ENCODE results near the gene DAZAP1. TPM values are rescaled to one million over a fixed set of nuclear protein-coding genes. Genes with fewer than 3 reads are reported as not detected.

Gene DAZAP1
- total RNA-seq, 1 experiment from 2014 or later: 144 TPM

DNA sequence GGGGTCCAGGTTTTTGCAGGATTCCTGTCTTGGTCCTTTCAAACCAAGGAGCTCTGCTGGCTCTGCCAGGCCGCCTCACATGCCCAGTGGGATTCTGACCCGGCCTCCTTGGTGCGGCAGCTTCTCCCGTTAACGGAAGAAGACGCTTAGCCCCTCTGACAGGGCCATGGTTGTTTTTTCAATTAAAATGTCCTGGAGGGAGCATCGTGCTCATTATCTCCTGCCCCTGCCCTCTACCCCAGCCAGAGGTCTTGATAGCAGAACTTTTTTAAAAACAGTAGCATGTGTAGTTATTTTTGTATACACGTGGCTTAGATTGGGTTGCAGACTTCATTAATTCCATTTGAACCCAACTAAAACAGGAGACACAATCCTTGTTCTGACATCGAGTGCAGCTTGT is 19.4 kb downstream of the DAZAP1 start:
- no peaks in the 10 kb centered on the region for H3K79me2 ChIP-seq (ENCODE audit: low read depth)
- TF ChIP-seq CTCF (conservative IDR thresholded peaks at IDR 0.05) (no peak), EZH2 (IDR thresholded peaks at IDR 0.05; ENCODE audit: low read depth) (no peak)
- ChIA-PET CTCF (no interaction called here), POLR2A (ENCODE audit: unreplicated experiment) (interaction anchor here (0.6 kb wide), 1 partner anchor 10 kb away, joined by 18 read pairs; no protein-coding TSS in a partner anchor)
- no TSS peak for BruUV-seq (replicated peaks)
- intact Hi-C loops (cut with micrococcal nuclease; ENCODE audit: unreplicated experiment): no loop called here
- H3K4me3 ChIP-seq: no peak overlapping the region
- DNase-seq: no peak
- H3F3A ChIP-seq (ENCODE audit: insufficient read depth, low read depth): peaks cover 4% of the 10 kb centered on the region; the same call in 1 of the 2 replicates
- H3K9me3 ChIP-seq (ENCODE audit: insufficient read depth, low read depth): no peaks in the 10 kb centered on the region
- H4K20me1 ChIP-seq (ENCODE audit: insufficient read depth): no peaks in the 10 kb centered on the region; the same call in none of the 2 replicates
- H3K4me2 ChIP-seq: no peak overlapping the region
- no peaks in the 10 kb centered on the region for H3K4me1 ChIP-seq (replicated peaks; ENCODE audit: insufficient read depth)
- H3K9me2 ChIP-seq (ENCODE audit: insufficient read depth): no peaks in the 10 kb centered on the region
- H2AFZ ChIP-seq: no peak overlapping the region
- no peaks in the 10 kb centered on the region for H3K27me3 ChIP-seq (ENCODE audit: insufficient read depth, low read depth)
- no peak overlapping the region for H3K27ac ChIP-seq
- H3K36me3 ChIP-seq (ENCODE audit: low read depth): no peaks in the 10 kb centered on the region

GRCh38 chr19:1427221-1427920 is 20.0 kb downstream of the DAZAP1 start:
- no peaks in the 10 kb centered on the region for H3K9me2 ChIP-seq (ENCODE audit: insufficient read depth)

DNA sequence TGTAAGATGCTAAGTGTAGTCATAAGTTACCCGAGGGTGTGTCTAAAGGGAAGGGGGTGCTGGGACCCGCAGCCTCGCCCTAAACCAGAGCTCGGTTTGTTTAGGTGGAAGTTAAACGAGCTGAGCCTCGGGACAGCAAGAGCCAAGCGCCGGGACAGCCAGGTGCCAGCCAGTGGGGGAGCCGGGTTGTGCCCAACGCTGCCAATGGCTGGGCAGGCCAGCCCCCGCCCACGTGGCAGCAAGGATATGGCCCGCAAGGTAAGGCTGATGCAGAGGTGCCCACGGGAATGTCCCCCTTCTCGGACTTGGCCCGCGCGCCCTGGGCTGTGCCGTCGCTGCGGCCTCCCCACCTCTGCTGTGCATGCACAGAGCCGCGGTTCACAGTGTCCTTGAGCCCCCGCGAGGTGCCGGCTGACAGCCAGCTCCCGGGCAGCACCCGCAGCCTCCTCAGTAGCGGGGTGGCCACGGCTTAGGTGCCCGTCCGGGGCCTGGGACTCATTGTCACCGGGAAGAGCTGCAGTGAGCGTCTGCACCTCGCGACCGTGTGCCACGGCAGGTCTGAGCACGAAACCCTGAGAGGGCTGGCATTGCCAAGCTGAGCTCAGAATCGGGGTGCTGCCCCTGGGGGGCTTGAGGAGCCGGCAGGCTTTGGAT is 21.5 kb downstream of the DAZAP1 start:
- intact Hi-C loops (cut with micrococcal nuclease; ENCODE audit: unreplicated experiment): no loop called here
- DNase-seq: no peak
- CTCF ChIA-PET: no interaction called here
- Histone ChIP-seq H4K20me1 (ENCODE audit: insufficient read depth) (no peaks in the 10 kb centered on the region; the same call in none of the 2 replicates), H2AFZ (no peak overlapping the region), H3K27me3 (ENCODE audit: insufficient read depth, low read depth) (no peaks in the 10 kb centered on the region), H3K4me3 (no peak overlapping the region), H3F3A (ENCODE audit: insufficient read depth, low read depth) (no peaks in the 10 kb centered on the region), H3K9me3 (ENCODE audit: insufficient read depth, low read depth) (no peaks in the 10 kb centered on the region), H3K79me2 (ENCODE audit: low read depth) (no peaks in the 10 kb centered on the region), H3K27ac (no peak overlapping the region), H3K4me1 (replicated peaks; ENCODE audit: insufficient read depth) (no peaks in the 10 kb centered on the region), H3K4me2 (no peak overlapping the region), H3K9me2 (ENCODE audit: insufficient read depth) (no peaks in the 10 kb centered on the region), H3K36me3 (ENCODE audit: low read depth) (no peaks in the 10 kb centered on the region)
- no TSS peak for BruUV-seq (replicated peaks)
- TF ChIP-seq EZH2 (IDR thresholded peaks at IDR 0.05; ENCODE audit: low read depth): no peak
- POLR2A ChIA-PET (ENCODE audit: unreplicated experiment): no interaction called here

More at GRCh38 chr19:1427221-1427920, 20.0 kb downstream of the DAZAP1 start:
- CTCF ChIA-PET: no interaction called here
- POLR2A ChIA-PET (ENCODE audit: unreplicated experiment): no interaction called here
- Histone ChIP-seq H3K4me2 (no peak overlapping the region), H2AFZ (no peak overlapping the region), H4K20me1 (ENCODE audit: insufficient read depth) (no peaks in the 10 kb centered on the region; the same call in none of the 2 replicates), H3K27ac (no peak overlapping the region), H3K9me3 (ENCODE audit: insufficient read depth, low read depth) (no peaks in the 10 kb centered on the region), H3K27me3 (ENCODE audit: insufficient read depth, low read depth) (no peaks in the 10 kb centered on the region), H3K36me3 (ENCODE audit: low read depth) (no peaks in the 10 kb centered on the region), H3K4me1 (replicated peaks; ENCODE audit: insufficient read depth) (no peaks in the 10 kb centered on the region), H3F3A (ENCODE audit: insufficient read depth, low read depth) (peaks cover 3% of the 10 kb centered on the region; the same call in 1 of the 2 replicates), H3K4me3 (no peak overlapping the region), H3K79me2 (ENCODE audit: low read depth) (no peaks in the 10 kb centered on the region)
- DNase-seq: no peak
- intact Hi-C loops (cut with micrococcal nuclease; ENCODE audit: unreplicated experiment): no loop called here
- TF ChIP-seq EZH2 (IDR thresholded peaks at IDR 0.05; ENCODE audit: low read depth) (no peak), CTCF (conservative IDR thresholded peaks at IDR 0.05) (no peak)
- BruUV-seq (replicated peaks): no TSS peak

All from PC-9 (cell line).